Duodenal mucosa (tissue), 2 donors: Measurements from ENCODE around the gene SNAP25.

ENCODE experiments used
- H3K27ac ChIP-seq: one replicate; pipeline ENCODE4 v1.7.0; 2013; ENCODE audit warnings: low read depth, low read length
- H3K27me3 ChIP-seq, 2 donors: one replicate each; pipeline ENCODE4 v1.7.0; 2013; ENCODE audit warnings: low read length in 2 of 2, control low read depth in 1 of 2; ENCODE audit not compliant: insufficient read depth in 2 of 2, control insufficient read depth in 1 of 2
- H3K36me3 ChIP-seq, 2 donors: one replicate each; pipeline ENCODE4 v1.7.0; 2013; ENCODE audit warnings: low read length in 2 of 2, control low read depth in 1 of 2; ENCODE audit not compliant: insufficient read depth in 2 of 2, control insufficient read depth in 1 of 2
- H3K4me1 ChIP-seq, 2 donors: one replicate each; pipeline ENCODE4 v1.7.0; 2013; ENCODE audit warnings: low read length in 2 of 2, control low read depth in 1 of 2; ENCODE audit not compliant: insufficient read depth in 2 of 2, control insufficient read depth in 1 of 2
- H3K4me3 ChIP-seq, 2 donors: one replicate each; pipeline ENCODE4 v1.7.0; 2013; ENCODE audit warnings: low read length in 2 of 2, low read depth in 1 of 2
- H3K9ac ChIP-seq, 2 donors: one replicate each; pipeline ENCODE4 v1.7.0; 2013; ENCODE audit warnings: low read length in 2 of 2, low read depth in 1 of 2
- H3K9me3 ChIP-seq, 2 donors: one replicate each; pipeline ENCODE4 v1.7.0; 2013; ENCODE audit warnings: low read length in 2 of 2, control low read depth in 1 of 2; ENCODE audit not compliant: control insufficient read depth in 1 of 2

The SNAP25 gene

GRCh38 chr20:10261702-10262101, 43.1 kb downstream of the SNAP25 start:
- Histone ChIP-seq H3K27me3 (no peaks in the 10 kb centered on the region), H3K27ac (no peak overlapping the region), H3K9ac (no peak overlapping the region), H3K9me3 (no peaks in the 10 kb centered on the region), H3K36me3 (no peaks in the 10 kb centered on the region), H3K4me3 (no peak overlapping the region), H3K4me1 (no peaks in the 10 kb centered on the region)

- Histone ChIP-seq H3K4me3 (no peak overlapping the region), H3K27ac (no peak overlapping the region), H3K9me3 (no peaks in the 10 kb centered on the region), H3K36me3 (no peaks in the 10 kb centered on the region), H3K4me1 (no peaks in the 10 kb centered on the region), H3K9ac (no peak overlapping the region), H3K27me3 (no peaks in the 10 kb centered on the region)
These were observed 44.9 kb downstream of the SNAP25 start for GRCh38 chr20:10263385-10264165.

GRCh38 chr20:10264166-10264558, 45.5 kb downstream of the SNAP25 start:
- Histone ChIP-seq H3K4me1 (no peaks in the 10 kb centered on the region), H3K9me3 (no peaks in the 10 kb centered on the region), H3K36me3 (no peaks in the 10 kb centered on the region), H3K27ac (no peak overlapping the region), H3K27me3 (no peaks in the 10 kb centered on the region), H3K9ac (no peak overlapping the region), H3K4me3 (no peak overlapping the region)

- Histone ChIP-seq H3K9me3 (no peaks in the 10 kb centered on the region), H3K9ac (no peak overlapping the region), H3K4me1 (no peaks in the 10 kb centered on the region), H3K36me3 (no peaks in the 10 kb centered on the region), H3K27me3 (no peaks in the 10 kb centered on the region), H3K27ac (no peak overlapping the region), H3K4me3 (no peak overlapping the region)
These were observed 50.0 kb downstream of the SNAP25 start for GRCh38 chr20:10268636-10269035.

- no peaks in the 10 kb centered on the region for H3K9me3 ChIP-seq
- no peaks in the 10 kb centered on the region for H3K4me1 ChIP-seq
- H3K4me3 ChIP-seq = no peak overlapping the region
- H3K36me3 ChIP-seq = no peaks in the 10 kb centered on the region
- no peak overlapping the region for H3K27ac ChIP-seq
- no peak overlapping the region for H3K9ac ChIP-seq
- H3K27me3 ChIP-seq = no peaks in the 10 kb centered on the region
These were observed 52.0 kb downstream of the SNAP25 start for GRCh38 chr20:10270630-10271029.

- no peak overlapping the region for H3K4me3 ChIP-seq
- no peaks in the 10 kb centered on the region for H3K27me3 ChIP-seq
- H3K27ac ChIP-seq = no peak overlapping the region
- no peak overlapping the region for H3K9ac ChIP-seq
- no peaks in the 10 kb centered on the region for H3K4me1 ChIP-seq
- no peaks in the 10 kb centered on the region for H3K9me3 ChIP-seq
- no peaks in the 10 kb centered on the region for H3K36me3 ChIP-seq
These were observed 53.0 kb downstream of the SNAP25 start for GRCh38 chr20:10271494-10272219.

GRCh38 chr20:10276878-10277580, 58.4 kb downstream of the SNAP25 start:
- H3K27ac ChIP-seq = no peak overlapping the region
- no peaks in the 10 kb centered on the region for H3K27me3 ChIP-seq
- no peak overlapping the region for H3K9ac ChIP-seq
- H3K9me3 ChIP-seq = no peaks in the 10 kb centered on the region
- no peak overlapping the region for H3K4me3 ChIP-seq
- H3K36me3 ChIP-seq = no peaks in the 10 kb centered on the region
- H3K4me1 ChIP-seq = no peaks in the 10 kb centered on the region

- H3K36me3 ChIP-seq = no peaks in the 10 kb centered on the region
- no peaks in the 10 kb centered on the region for H3K4me1 ChIP-seq
- no peaks in the 10 kb centered on the region for H3K9me3 ChIP-seq
- no peak overlapping the region for H3K27ac ChIP-seq
- no peak overlapping the region for H3K9ac ChIP-seq
- H3K4me3 ChIP-seq = no peak overlapping the region
- no peaks in the 10 kb centered on the region for H3K27me3 ChIP-seq
These were observed 59.0 kb downstream of the SNAP25 start for GRCh38 chr20:10277616-10278015.

- Histone ChIP-seq H3K9ac (no peak overlapping the region), H3K9me3 (no peaks in the 10 kb centered on the region), H3K27me3 (no peaks in the 10 kb centered on the region), H3K36me3 (no peaks in the 10 kb centered on the region), H3K27ac (no peak overlapping the region), H3K4me1 (no peaks in the 10 kb centered on the region), H3K4me3 (no peak overlapping the region)
These were observed 59.8 kb downstream of the SNAP25 start for GRCh38 chr20:10278412-10278811.
